ENCODE data around the gene C15orf39.

- no peak for TF ChIP-seq POLR2A (IDR thresholded peaks at IDR 0.05)
- no peak for TF ChIP-seq CTCF (IDR thresholded peaks at IDR 0.05)
These were observed 27.1 kb downstream of the C15orf39 start for GRCh38 chr15:75228787-75229186.
